GM21619 (cell line): ENCODE measurements around the gene ZC3HAV1L.
"Not testable (repeated sequence)": the region's sequence is repeated elsewhere in the genome, so short reads cannot be mapped to it uniquely, and the experiment has no call there.

Experiments used
- ATAC-seq: cut with Tn5 transposase; IDR thresholded peaks from one replicate; pipeline ENCODE4 v1.9.1; 2021; ENCODE audit not compliant: unreplicated experiment

The ZC3HAV1L gene

DNA sequence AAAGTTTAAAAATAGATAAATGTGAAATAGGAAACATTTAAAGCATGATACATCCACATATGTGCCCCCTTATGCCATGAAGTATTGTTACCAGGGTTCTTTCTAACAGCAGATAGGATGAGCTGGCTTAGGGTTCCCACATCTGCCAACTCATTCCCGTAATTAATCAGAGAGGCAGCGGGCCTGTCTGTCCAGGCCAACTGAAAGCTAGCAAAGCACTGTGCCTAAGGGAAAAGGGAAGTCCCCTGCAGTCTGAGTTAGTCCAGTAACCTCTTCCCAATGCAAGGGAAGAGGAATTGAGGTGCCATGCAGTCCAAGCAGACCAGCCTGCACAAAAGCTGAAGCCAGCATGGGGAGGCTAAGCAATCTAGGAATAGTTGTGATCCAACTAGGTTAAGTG, 18.3 kb upstream of the ZC3HAV1L start:
- no peak for ATAC-seq

DNA sequence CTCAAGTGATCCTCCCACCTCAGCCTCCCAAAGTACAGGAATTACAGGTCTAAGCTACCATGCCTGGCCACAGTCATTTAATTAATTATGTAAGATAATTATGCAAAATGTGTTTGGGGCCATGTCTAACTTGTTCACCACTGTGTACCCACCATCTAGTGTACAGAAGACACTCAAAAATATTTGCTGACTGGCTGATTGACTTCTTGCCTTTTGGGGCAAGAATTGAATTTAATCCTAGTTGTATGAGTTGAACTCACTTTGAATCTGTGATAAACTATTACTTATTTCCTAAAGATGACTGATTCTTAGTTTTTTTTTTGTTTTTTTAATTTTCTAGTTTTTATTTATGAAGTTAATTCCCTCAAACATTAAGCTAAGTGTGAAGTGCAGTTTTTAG, 15.8 kb upstream of the ZC3HAV1L start:
- no peak for ATAC-seq

DNA sequence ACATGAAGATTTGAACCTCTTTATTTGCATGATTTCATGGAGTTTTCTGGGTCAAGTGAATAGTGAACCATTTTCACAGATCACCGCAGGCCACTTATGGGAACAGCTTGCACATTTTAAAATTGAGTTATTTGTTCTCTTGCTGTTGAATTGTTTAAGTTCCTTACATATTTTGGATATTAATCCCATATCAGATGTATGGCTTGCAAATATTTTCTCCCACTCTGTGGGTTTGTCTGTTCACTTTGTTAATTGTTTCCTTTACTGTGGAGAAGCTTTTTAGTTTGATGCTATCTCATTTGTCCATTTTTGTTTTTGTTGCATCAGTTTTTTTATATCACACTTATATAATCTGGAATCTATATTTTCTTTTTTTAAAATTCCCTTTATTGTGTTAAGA, 14.1 kb upstream of the ZC3HAV1L start:
- no peak for ATAC-seq

GRCh38 chr7:139049111-139049510, 13.3 kb upstream of the ZC3HAV1L start:
- no peak for ATAC-seq

- no peak for ATAC-seq
Observed at GRCh38 chr7:139047970-139048369, 12.1 kb upstream of the ZC3HAV1L start.

DNA sequence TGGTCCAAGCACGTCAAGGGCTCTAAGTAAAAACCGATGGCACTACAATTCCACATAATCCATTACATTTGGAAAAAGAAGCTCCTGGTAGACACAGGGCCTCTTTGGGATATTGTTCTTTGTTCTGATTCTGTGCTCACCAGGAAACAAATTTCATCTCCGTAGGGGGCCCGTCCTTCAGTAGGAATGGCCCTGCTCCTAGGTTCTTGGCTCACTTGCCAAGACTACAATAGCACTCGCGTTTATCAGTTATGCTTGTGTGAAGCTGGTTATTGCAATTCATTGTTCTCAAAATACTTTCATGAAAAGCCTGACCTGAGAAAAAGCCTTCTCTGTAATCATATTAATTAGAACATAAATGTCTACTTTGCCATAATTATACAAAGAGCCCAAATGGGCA, 10.3 kb upstream of the ZC3HAV1L start:
- ATAC-seq, result no peak

DNA sequence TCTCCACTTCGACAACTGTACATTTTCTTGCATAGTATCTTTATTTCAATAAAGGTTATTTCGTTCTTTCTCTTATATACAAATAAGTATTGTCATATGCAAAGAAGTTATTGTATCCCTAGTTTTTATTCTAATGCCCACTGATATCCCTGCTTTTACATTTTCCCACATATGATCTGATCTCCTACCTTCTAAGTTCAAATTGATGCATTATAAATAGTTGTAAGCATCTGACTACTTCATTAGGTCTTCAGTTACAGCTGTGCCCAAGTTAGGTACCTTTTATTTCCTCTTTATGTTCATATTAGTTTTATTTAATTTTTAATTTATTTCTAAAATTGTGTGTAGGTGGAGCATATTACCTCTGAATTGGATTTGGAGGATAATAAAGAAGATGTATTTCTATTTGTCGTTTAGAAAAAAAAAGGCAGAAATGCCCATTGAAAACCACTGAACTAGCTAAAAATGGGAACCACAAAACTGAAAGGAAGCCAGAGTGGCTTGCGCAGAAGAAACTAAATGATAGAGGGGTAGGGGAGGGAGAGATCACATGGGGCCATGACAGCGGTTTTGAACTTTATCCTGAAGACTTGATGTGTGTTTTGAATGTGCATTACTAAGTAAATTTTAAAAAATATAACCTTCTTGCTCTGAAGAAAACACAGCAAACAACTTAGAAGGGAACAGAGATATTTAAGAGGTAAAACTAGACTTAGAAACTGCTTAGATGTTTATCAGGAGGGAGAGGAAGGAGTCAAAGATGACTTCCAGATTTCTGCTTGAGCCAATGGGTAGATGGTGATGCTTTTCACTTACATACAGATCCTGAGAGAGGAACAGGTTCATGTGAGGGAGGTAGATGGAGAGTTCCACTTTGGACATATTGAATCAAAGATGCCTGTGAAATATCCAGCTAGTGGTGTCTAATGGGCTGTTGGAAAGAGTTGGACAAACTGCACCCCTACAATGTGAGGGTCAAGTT, 9.3 kb upstream of the ZC3HAV1L start:
- no peak for ATAC-seq

DNA sequence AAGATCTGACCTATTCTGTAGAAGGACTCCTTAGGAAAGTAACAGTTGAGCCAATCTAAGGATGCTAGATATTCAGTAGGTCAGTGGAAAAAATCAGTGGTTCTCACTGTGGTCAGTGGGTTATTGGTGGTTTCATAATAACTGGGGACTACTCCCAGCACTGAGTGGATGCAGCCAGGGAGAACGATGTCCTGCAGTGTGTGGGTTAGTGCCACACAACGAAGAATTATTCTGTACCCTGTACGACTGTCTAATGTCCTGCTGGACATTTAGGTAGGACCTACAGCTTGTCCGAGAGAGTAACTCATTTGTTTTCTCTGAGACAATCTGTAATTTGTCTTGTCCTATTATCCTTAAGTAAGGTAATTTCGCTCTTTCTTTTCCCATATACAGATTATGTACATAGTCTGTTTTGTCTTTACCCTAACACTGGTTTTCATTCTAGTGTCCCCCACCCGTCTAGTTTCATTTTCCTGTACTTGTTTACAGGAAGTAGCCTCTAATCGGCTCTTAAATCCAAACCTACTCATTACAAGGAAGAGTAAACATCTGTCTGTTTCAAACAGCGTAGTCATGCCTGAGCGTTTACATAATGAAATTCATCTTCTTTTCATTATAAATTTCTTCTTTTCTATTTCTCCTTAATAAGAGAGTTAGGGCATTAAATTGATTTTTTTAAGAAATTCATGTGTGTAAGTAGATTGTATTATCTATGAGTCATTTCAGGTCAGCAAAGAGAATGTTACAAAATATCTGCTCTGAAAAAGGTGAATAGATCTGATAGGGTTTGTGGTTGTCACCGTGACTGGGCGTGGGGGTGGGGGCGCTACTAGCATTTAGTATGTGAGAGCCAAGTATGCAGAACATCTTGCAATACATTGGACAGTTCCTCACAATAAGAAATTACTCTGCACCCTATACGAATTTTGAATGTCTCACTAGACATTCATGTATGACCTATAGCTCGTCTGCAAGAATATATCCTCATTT, 8.3 kb upstream of the ZC3HAV1L start:
- ATAC-seq, result peak; percentile 48

- ATAC-seq, result no peak
Observed at GRCh38 chr7:139041378-139042085, 5.7 kb upstream of the ZC3HAV1L start.

GRCh38 chr7:139038691-139039090, 2.8 kb upstream of the ZC3HAV1L start:
- no peak for ATAC-seq

GRCh38 chr7:139036901-139037300, 1.1 kb upstream of the ZC3HAV1L start:
- no peak for ATAC-seq

GRCh38 chr7:139034855-139035585, 822 bp downstream of the ZC3HAV1L start:
- ATAC-seq, result peak; percentile 38

- no peak for ATAC-seq
Observed at GRCh38 chr7:139034336-139034735, 1.5 kb downstream of the ZC3HAV1L start.

DNA sequence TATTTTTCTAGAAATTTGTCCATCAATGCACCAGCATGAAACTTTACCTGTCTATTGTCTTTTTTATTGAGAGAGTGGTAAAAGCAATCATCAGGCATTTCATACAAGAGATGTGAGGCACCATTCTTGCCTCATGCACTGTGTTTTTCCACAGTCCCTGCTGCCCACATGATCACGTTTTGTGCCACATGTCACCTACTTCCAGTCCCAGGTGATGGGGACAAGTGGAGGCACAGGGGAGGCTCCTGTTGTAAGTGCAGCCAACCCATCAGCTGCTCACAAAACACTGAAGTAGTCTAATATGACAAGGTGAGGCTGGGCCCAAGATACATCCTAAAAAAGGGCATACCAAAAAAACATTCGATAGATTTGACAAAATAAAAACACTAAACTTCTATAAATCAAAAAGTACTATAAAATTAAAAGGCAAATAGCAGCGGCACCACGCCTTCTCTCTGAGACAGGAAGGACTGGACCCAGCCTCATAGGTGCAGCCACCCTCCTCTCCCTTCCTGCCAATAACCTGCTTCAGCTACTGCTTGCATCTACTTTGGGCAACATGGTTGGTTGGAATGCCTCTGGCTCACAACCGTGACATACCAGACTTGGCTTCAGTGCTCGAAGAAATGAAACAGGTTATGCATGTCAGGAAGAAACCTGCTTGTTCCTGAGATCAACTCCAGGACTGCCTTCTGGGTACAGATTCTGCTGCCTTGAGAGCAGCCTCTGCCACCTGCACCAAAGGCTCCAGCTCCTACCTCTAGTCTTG, 2.3 kb downstream of the ZC3HAV1L start:
- no peak for ATAC-seq

- ATAC-seq, result no peak
Observed at GRCh38 chr7:139032473-139032872, 3.4 kb downstream of the ZC3HAV1L start.

GRCh38 chr7:139029353-139029752, 6.5 kb downstream of the ZC3HAV1L start:
- no peak for ATAC-seq

DNA sequence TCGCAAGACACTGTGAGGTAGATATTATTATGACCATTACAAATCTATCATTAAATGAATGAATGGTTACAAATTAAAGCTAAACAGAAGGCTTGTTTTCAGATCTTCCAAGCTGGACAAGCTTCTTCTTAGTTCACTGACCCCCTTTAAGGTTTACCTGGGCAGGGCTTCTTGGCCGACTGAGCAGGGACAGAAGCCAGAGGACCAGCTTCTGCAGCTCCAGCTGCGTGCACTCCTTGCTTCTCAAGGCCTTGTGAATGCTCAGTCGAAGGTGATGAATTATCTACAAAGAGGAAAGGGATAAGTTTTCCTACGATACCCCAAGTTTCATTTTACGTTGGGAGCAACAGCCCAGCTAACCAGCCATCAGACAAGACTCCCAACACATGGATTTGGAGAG, 9.3 kb downstream of the ZC3HAV1L start:
- ATAC-seq, result no peak

GRCh38 chr7:139025861-139026260, 10.0 kb downstream of the ZC3HAV1L start:
- ATAC-seq, result not testable (repeated sequence)

- no peak for ATAC-seq
Observed at GRCh38 chr7:139023076-139023475, 12.8 kb downstream of the ZC3HAV1L start.
